ENCODE data around the gene CCDC69. TPM values are rescaled to one million over a fixed set of nuclear protein-coding genes. Genes with fewer than 3 reads are reported as not detected.

CCDC69 gene
- polyA plus RNA-seq, 4 donors: 5.6 to 48.0 (median 28.0) TPM

DNA sequence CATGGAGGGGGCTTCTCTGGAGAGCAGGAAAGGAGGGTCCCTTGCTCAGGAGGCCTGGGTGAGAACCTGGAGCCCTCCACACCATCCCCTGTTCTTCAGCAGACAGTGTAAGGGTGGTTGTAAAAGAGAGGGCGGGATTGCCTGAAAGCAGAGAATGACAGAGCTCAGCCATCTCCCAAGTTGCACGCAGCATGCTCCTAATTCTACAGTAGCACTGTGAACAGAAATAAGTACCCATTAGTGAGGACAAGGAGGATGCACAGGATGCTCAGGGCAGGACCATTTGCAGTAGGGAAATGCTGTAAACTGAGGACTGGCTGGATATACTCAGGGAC, 8.4 kb downstream of the CCDC69 start:
- 80 to 93% (median 90%) methylated on average over 2 of the region's 2 CpGs for WGBS, 3 donors
- Histone ChIP-seq H3K9me3 (ENCODE audit: control insufficient read depth in 2 of 2, insufficient read depth in 1 of 2, low read depth in 1 of 2, low read length in 1 of 2) (no peaks in the 10 kb centered on the region), H3K36me3 (ENCODE audit: control insufficient read depth in 3 of 3, insufficient read depth in 2 of 3, low read depth in 1 of 3, low read length in 3 of 3) (peaks cover 0 to 23% (median 0%) of the 10 kb centered on the region in 3 donors), H3K4me1 (ENCODE audit: control insufficient read depth in 3 of 3, insufficient read depth in 2 of 3, low read depth in 1 of 3, low read length in 2 of 3) (peaks cover 0 to 30% (median 15%) of the 10 kb centered on the region in 3 donors), H3K27ac (ENCODE audit: low read depth in 1 of 3, low read length in 2 of 3) (peak overlapping the region; percentile 66 to 93 (median 83)), H3K27me3 (ENCODE audit: control insufficient read depth in 3 of 3, insufficient read depth in 3 of 3, low read length in 3 of 3) (no peaks in the 10 kb centered on the region), H3K4me3 (ENCODE audit: low read depth in 1 of 3, low read length in 3 of 3) (no peak overlapping the region)
- no peak for FAIRE-seq
- DNase-seq: no peak

GRCh38 chr5:151214614-151215545, 9.0 kb downstream of the CCDC69 start:
- Histone ChIP-seq H3K27ac (ENCODE audit: low read depth in 1 of 3, low read length in 2 of 3) (peak overlapping the region; percentile 66 to 93 (median 83)), H3K4me3 (ENCODE audit: low read depth in 1 of 3, low read length in 3 of 3) (no peak overlapping the region), H3K27me3 (ENCODE audit: control insufficient read depth in 3 of 3, insufficient read depth in 3 of 3, low read length in 3 of 3) (no peaks in the 10 kb centered on the region), H3K36me3 (ENCODE audit: control insufficient read depth in 3 of 3, insufficient read depth in 2 of 3, low read depth in 1 of 3, low read length in 3 of 3) (peaks cover 0 to 19% (median 0%) of the 10 kb centered on the region in 3 donors), H3K9me3 (ENCODE audit: control insufficient read depth in 2 of 2, insufficient read depth in 1 of 2, low read depth in 1 of 2, low read length in 1 of 2) (no peaks in the 10 kb centered on the region), H3K4me1 (ENCODE audit: control insufficient read depth in 3 of 3, insufficient read depth in 2 of 3, low read depth in 1 of 3, low read length in 2 of 3) (peaks cover 0 to 30% (median 9%) of the 10 kb centered on the region in 3 donors)
- FAIRE-seq (no peak), DNase-seq (peak; percentile 20 to 57)
- WGBS, 3 donors: 57 to 75% (median 69%) methylated on average over 10 of the region's 10 CpGs

GRCh38 chr5:151213803-151214613, 9.9 kb downstream of the CCDC69 start:
- H3K9me3 ChIP-seq (ENCODE audit: control insufficient read depth in 2 of 2, insufficient read depth in 1 of 2, low read depth in 1 of 2, low read length in 1 of 2): no peaks in the 10 kb centered on the region
- 29 to 50% (median 35%) methylated on average over 9 of the region's 9 CpGs for WGBS, 3 donors
- H3K27ac ChIP-seq (ENCODE audit: low read depth in 1 of 3, low read length in 2 of 3): peak overlapping the region; percentile 35 to 93 (median 83)
- no peaks in the 10 kb centered on the region for H3K27me3 ChIP-seq (ENCODE audit: control insufficient read depth in 3 of 3, insufficient read depth in 3 of 3, low read length in 3 of 3)
- DNase-seq (peak; percentile 77 to 92), FAIRE-seq (no peak)
- H3K4me3 ChIP-seq (ENCODE audit: low read depth in 1 of 3, low read length in 3 of 3): peak overlapping the region in 1 of 3 donors; percentile 27
- peaks cover 0 to 19% (median 0%) of the 10 kb centered on the region in 3 donors for H3K36me3 ChIP-seq (ENCODE audit: control insufficient read depth in 3 of 3, insufficient read depth in 2 of 3, low read depth in 1 of 3, low read length in 3 of 3)
- peaks cover 0 to 30% (median 8%) of the 10 kb centered on the region in 3 donors for H3K4me1 ChIP-seq (ENCODE audit: control insufficient read depth in 3 of 3, insufficient read depth in 2 of 3, low read depth in 1 of 3, low read length in 2 of 3)

- H3K36me3 ChIP-seq (ENCODE audit: control insufficient read depth in 3 of 3, insufficient read depth in 2 of 3, low read depth in 1 of 3, low read length in 3 of 3): peaks cover 0 to 19% (median 0%) of the 10 kb centered on the region in 3 donors
- WGBS, 3 donors: 54 to 70% (median 58%) methylated on average over 3 of the region's 3 CpGs
- H3K27ac ChIP-seq (ENCODE audit: low read depth in 1 of 3, low read length in 2 of 3): peak overlapping the region in 2 of 3 donors; percentile 22 to 89
- no peaks in the 10 kb centered on the region for H3K9me3 ChIP-seq (ENCODE audit: control insufficient read depth in 2 of 2, insufficient read depth in 1 of 2, low read depth in 1 of 2, low read length in 1 of 2)
- no peak for DNase-seq
- no peaks in the 10 kb centered on the region for H3K27me3 ChIP-seq (ENCODE audit: control insufficient read depth in 3 of 3, insufficient read depth in 3 of 3, low read length in 3 of 3)
- peaks cover 0 to 25% (median 17%) of the 10 kb centered on the region in 3 donors for H3K4me1 ChIP-seq (ENCODE audit: control insufficient read depth in 3 of 3, insufficient read depth in 2 of 3, low read depth in 1 of 3, low read length in 2 of 3)
- FAIRE-seq: no peak
- H3K4me3 ChIP-seq (ENCODE audit: low read depth in 1 of 3, low read length in 3 of 3): no peak overlapping the region
Observed at GRCh38 chr5:151212406-151212798, 11.5 kb downstream of the CCDC69 start.

GRCh38 chr5:151208481-151208914, 15.4 kb downstream of the CCDC69 start:
- 32 to 53% (median 40%) methylated on average over 5 of the region's 5 CpGs for WGBS, 3 donors

GRCh38 chr5:151205411-151205810, 18.5 kb downstream of the CCDC69 start:
- FAIRE-seq (no peak), DNase-seq (no peak)
- Histone ChIP-seq H3K9me3 (ENCODE audit: control insufficient read depth in 2 of 2, insufficient read depth in 1 of 2, low read depth in 1 of 2, low read length in 1 of 2) (no peaks in the 10 kb centered on the region), H3K4me1 (ENCODE audit: control insufficient read depth in 3 of 3, insufficient read depth in 2 of 3, low read depth in 1 of 3, low read length in 2 of 3) (peaks cover 0 to 8% (median 0%) of the 10 kb centered on the region in 3 donors), H3K27me3 (ENCODE audit: control insufficient read depth in 3 of 3, insufficient read depth in 3 of 3, low read length in 3 of 3) (no peaks in the 10 kb centered on the region), H3K36me3 (ENCODE audit: control insufficient read depth in 3 of 3, insufficient read depth in 2 of 3, low read depth in 1 of 3, low read length in 3 of 3) (peaks cover 0 to 25% (median 2%) of the 10 kb centered on the region in 3 donors), H3K4me3 (ENCODE audit: low read depth in 1 of 3, low read length in 3 of 3) (no peak overlapping the region), H3K27ac (ENCODE audit: low read depth in 1 of 3, low read length in 2 of 3) (no peak overlapping the region)
- 92 to 94% (median 92%) methylated on average over 7 to 10 of the region's 10 CpGs for WGBS, 3 donors

More at GRCh38 chr5:151208481-151208914, 15.4 kb downstream of the CCDC69 start:
- H3K27ac ChIP-seq (ENCODE audit: low read depth in 1 of 3, low read length in 2 of 3): peak overlapping the region in 1 of 3 donors; percentile 81
- no peak for FAIRE-seq
- no peaks in the 10 kb centered on the region for H3K9me3 ChIP-seq (ENCODE audit: control insufficient read depth in 2 of 2, insufficient read depth in 1 of 2, low read depth in 1 of 2, low read length in 1 of 2)
- H3K36me3 ChIP-seq (ENCODE audit: control insufficient read depth in 3 of 3, insufficient read depth in 2 of 3, low read depth in 1 of 3, low read length in 3 of 3): peaks cover 0 to 13% (median 0%) of the 10 kb centered on the region in 3 donors
- H3K27me3 ChIP-seq (ENCODE audit: control insufficient read depth in 3 of 3, insufficient read depth in 3 of 3, low read length in 3 of 3): no peaks in the 10 kb centered on the region
- no peak for DNase-seq
- H3K4me3 ChIP-seq (ENCODE audit: low read depth in 1 of 3, low read length in 3 of 3): no peak overlapping the region
- peaks cover 0 to 8% (median 3%) of the 10 kb centered on the region in 3 donors for H3K4me1 ChIP-seq (ENCODE audit: control insufficient read depth in 3 of 3, insufficient read depth in 2 of 3, low read depth in 1 of 3, low read length in 2 of 3)

DNA sequence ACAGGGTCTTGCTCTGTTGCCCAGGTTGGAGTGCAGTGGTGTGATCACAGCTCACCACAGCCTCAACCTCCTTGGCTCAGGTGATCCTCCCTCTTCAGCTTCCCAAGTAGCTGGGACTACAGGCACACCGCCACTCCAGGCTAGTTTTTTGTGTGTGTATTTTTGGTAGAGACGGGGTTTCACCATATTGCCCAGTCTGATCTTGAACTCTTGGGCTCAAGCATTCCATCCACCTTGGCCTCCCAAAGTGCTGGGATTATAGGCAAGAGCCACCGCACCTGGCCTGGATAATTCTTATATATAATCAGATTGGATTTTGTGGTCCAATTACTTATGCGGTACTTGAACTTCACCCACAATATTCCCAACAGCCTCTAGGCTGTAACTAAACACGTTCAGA, 19.8 kb downstream of the CCDC69 start:
- FAIRE-seq (no peak), DNase-seq (no peak)
- peaks cover 0 to 34% (median 2%) of the 10 kb centered on the region in 3 donors for H3K36me3 ChIP-seq (ENCODE audit: control insufficient read depth in 3 of 3, insufficient read depth in 2 of 3, low read depth in 1 of 3, low read length in 3 of 3)

More for the DNA sequence above, 19.8 kb downstream of the CCDC69 start:
- 78 to 85% (median 81%) methylated on average over 5 of the region's 5 CpGs for WGBS, 3 donors
- Histone ChIP-seq H3K4me1 (ENCODE audit: control insufficient read depth in 3 of 3, insufficient read depth in 2 of 3, low read depth in 1 of 3, low read length in 2 of 3) (peaks cover 0 to 8% (median 0%) of the 10 kb centered on the region in 3 donors), H3K27ac (ENCODE audit: low read depth in 1 of 3, low read length in 2 of 3) (no peak overlapping the region), H3K9me3 (ENCODE audit: control insufficient read depth in 2 of 2, insufficient read depth in 1 of 2, low read depth in 1 of 2, low read length in 1 of 2) (no peaks in the 10 kb centered on the region), H3K4me3 (ENCODE audit: low read depth in 1 of 3, low read length in 3 of 3) (no peak overlapping the region), H3K27me3 (ENCODE audit: control insufficient read depth in 3 of 3, insufficient read depth in 3 of 3, low read length in 3 of 3) (no peaks in the 10 kb centered on the region)
